Nephron (organoid): ENCODE measurements around the gene PSMA6.

Experiments used
- H3K27ac Mint-ChIP-seq, 3 experiments: 2 replicates each; pipeline ENCODE4 v1.8.0; 2020; ENCODE audit warnings: mixed read lengths in 3 of 3, mild to moderate bottlenecking in 2 of 3, moderate library complexity in 1 of 3
- H3K27me3 Mint-ChIP-seq: 2 replicates; pipeline ENCODE4 v1.8.0; 2021; ENCODE audit warnings: low read depth, mild to moderate bottlenecking, moderate library complexity, mixed read lengths
- H3K36me3 Mint-ChIP-seq: 2 replicates; pipeline ENCODE4 v1.8.0; 2020; ENCODE audit warnings: low read depth, mixed read lengths
- H3K4me1 Mint-ChIP-seq: 2 replicates; pipeline ENCODE4 v1.8.0; 2020; ENCODE audit warnings: mixed read lengths
- H3K4me3 Mint-ChIP-seq, 3 experiments: 2 replicates each; pipeline ENCODE4 v1.8.0; 2020; ENCODE audit warnings: mild to moderate bottlenecking in 3 of 3, mixed read lengths in 3 of 3, moderate library complexity in 2 of 3
- H3K9me3 Mint-ChIP-seq: 2 replicates; pipeline ENCODE4 v1.8.0; 2020; ENCODE audit warnings: mixed read lengths
- TF ChIP-seq, protein P1 (sequence below), 3 experiments: fragments of 200-600 bp; sonication (generic); IDR thresholded peaks; one replicate each; pipeline ENCODE4 v1.5.0; 2021; ENCODE audit warnings: antibody characterized with exemption in 3 of 3; ENCODE audit not compliant: unreplicated experiment in 3 of 3

Gene PSMA6

DNA sequence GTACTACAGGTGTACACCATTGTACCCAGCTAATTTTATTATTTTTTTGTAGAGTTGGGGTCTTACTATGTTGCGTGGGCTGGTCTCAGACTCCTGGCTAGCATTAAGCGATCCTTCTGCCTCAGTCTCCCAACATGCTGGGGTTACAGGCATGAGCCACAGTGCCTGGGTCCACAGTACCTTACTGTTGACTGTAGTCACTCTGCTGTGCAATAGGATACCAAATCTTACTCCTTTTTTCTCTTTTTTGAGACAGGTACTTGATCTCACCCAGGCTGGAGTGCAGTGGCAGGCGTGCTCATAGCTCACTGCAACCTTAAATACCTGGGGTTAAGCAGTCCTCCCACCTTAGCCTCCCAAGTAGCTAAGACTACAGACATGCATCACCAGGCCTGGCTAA lies 25.6 kb downstream of the PSMA6 start:
- peaks cover 45% of the 10 kb centered on the region for H3K36me3 Mint-ChIP-seq
- TF ChIP-seq, protein P1, sequence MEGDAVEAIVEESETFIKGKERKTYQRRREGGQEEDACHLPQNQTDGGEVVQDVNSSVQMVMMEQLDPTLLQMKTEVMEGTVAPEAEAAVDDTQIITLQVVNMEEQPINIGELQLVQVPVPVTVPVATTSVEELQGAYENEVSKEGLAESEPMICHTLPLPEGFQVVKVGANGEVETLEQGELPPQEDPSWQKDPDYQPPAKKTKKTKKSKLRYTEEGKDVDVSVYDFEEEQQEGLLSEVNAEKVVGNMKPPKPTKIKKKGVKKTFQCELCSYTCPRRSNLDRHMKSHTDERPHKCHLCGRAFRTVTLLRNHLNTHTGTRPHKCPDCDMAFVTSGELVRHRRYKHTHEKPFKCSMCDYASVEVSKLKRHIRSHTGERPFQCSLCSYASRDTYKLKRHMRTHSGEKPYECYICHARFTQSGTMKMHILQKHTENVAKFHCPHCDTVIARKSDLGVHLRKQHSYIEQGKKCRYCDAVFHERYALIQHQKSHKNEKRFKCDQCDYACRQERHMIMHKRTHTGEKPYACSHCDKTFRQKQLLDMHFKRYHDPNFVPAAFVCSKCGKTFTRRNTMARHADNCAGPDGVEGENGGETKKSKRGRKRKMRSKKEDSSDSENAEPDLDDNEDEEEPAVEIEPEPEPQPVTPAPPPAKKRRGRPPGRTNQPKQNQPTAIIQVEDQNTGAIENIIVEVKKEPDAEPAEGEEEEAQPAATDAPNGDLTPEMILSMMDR (IDR thresholded peaks at IDR 0.05; ENCODE audit: unreplicated experiment in 3 of 3) = no peak
- no peaks in the 10 kb centered on the region for H3K27me3 Mint-ChIP-seq
- no peaks in the 10 kb centered on the region for H3K4me1 Mint-ChIP-seq
- H3K9me3 Mint-ChIP-seq = no peaks in the 10 kb centered on the region
- H3K4me3 Mint-ChIP-seq = no peak overlapping the region
- no peak overlapping the region for H3K27ac Mint-ChIP-seq

- Mint-ChIP-seq H3K27me3 (no peaks in the 10 kb centered on the region), H3K36me3 (peaks cover 35% of the 10 kb centered on the region), H3K27ac (no peak overlapping the region), H3K4me3 (no peak overlapping the region), H3K4me1 (no peaks in the 10 kb centered on the region), H3K9me3 (no peaks in the 10 kb centered on the region)
- TF ChIP-seq, protein P1 (IDR thresholded peaks at IDR 0.05; ENCODE audit: unreplicated experiment in 3 of 3) = no peak
Observed at GRCh38 chr14:35319509-35319908, 27.3 kb downstream of the PSMA6 start.

DNA sequence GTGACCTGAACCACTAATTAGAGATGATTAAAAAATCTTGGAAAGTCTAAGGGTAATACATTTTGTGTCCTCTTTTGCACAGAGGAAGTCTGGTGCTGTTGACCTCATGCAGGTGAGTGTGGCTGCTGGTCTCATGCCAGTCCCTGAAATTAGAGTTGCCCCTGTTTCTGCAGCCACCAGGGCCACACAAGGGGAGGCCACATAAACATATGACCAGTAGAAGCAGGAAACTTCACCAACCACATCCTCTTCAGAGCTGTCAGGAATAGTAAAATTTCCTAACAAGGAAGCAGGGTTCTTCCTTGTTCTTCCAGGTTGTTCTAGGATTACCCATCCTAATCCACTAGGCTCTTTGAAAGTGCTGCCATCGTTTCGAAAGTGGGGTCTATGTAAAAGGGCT lies 28.3 kb downstream of the PSMA6 start:
- Mint-ChIP-seq H3K27me3 (no peaks in the 10 kb centered on the region), H3K36me3 (peaks cover 27% of the 10 kb centered on the region), H3K27ac (no peak overlapping the region), H3K4me3 (no peak overlapping the region), H3K9me3 (no peaks in the 10 kb centered on the region), H3K4me1 (no peaks in the 10 kb centered on the region)
- TF ChIP-seq, protein P1 (IDR thresholded peaks at IDR 0.05; ENCODE audit: unreplicated experiment in 3 of 3) = no peak

DNA sequence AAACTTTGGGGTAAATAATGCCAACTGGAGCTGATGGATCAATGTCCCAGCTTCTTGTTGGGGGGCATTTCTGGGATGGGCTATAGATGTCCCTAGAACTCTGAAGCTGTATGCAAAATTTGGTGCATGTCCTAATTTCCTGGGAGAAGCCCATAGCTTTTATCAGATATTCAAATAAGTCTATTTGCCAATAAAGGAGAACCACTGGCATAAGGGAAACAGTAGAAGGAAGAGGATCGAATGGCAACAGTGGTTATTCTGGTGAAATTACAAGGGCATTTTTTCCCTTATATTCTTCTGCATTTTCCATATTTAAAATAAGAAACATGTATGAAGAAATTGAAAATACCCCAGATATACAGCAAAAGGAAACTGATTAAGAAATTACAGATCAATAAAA lies 34.2 kb downstream of the PSMA6 start:
- H3K4me1 Mint-ChIP-seq = no peaks in the 10 kb centered on the region
- no peaks in the 10 kb centered on the region for H3K36me3 Mint-ChIP-seq
- H3K27ac Mint-ChIP-seq = no peak overlapping the region
- TF ChIP-seq, protein P1 (IDR thresholded peaks at IDR 0.05; ENCODE audit: unreplicated experiment in 3 of 3) = no peak
- no peaks in the 10 kb centered on the region for H3K27me3 Mint-ChIP-seq
- H3K4me3 Mint-ChIP-seq = no peak overlapping the region
- H3K9me3 Mint-ChIP-seq = no peaks in the 10 kb centered on the region

- peaks cover 34% of the 10 kb centered on the region for H3K4me1 Mint-ChIP-seq
- H3K4me3 Mint-ChIP-seq = no peak overlapping the region
- H3K27me3 Mint-ChIP-seq = no peaks in the 10 kb centered on the region
- H3K9me3 Mint-ChIP-seq = no peaks in the 10 kb centered on the region
- no peaks in the 10 kb centered on the region for H3K36me3 Mint-ChIP-seq
- TF ChIP-seq, protein P1 (IDR thresholded peaks at IDR 0.05; ENCODE audit: unreplicated experiment in 3 of 3) = no peak
- H3K27ac Mint-ChIP-seq = peak overlapping the region; percentile 86 to 94 (median 92)
Observed at GRCh38 chr14:35331605-35332516, 39.7 kb downstream of the PSMA6 start.
